DMS114 treated with DMSO at 0.1 percent for 48 hours (cell line): ENCODE data around the gene MYO5A.
A peak's percentile ranks its signal among the peaks of the same experiment; 100 is the strongest.
"Not testable (repeated sequence)": the region's sequence is repeated elsewhere in the genome, so short reads cannot be mapped to it uniquely, and the experiment has no call there.

ENCODE experiments used
- DNase-seq: peaks from one replicate; lab custom pipeline; 2025; ENCODE audit not compliant: unreplicated experiment; lab: John Stamatoyannopoulos, UW

The MYO5A gene

GRCh38 chr15:52528564-52529340, at the start of gene MYO5A:
Gene MYO5A (minus strand): TSS chr15:52528880. CDS start chr15:52528806, 74 bp downstream.
- DNase-seq = peak; percentile 46

- no peak for DNase-seq
These were observed 48.0 kb upstream of the MYO5A start for GRCh38 chr15:52576692-52577091.

- not testable (repeated sequence) for DNase-seq
These were observed 46.9 kb upstream of the MYO5A start for GRCh38 chr15:52575573-52575972.

- DNase-seq = no peak
These were observed 46.4 kb upstream of the MYO5A start for GRCh38 chr15:52575072-52575471.

- not testable (repeated sequence) for DNase-seq
These were observed 45.9 kb upstream of the MYO5A start for GRCh38 chr15:52574623-52575022.

GRCh38 chr15:52568601-52569585, 40.2 kb upstream of the MYO5A start, which contains the start of gene ARPP19:
Gene ARPP19 (minus strand): TSS chr15:52569030. CDS start chr15:52568892, 138 bp downstream.
- DNase-seq = peak; percentile 89

GRCh38 chr15:52567871-52568600, 39.4 kb upstream of the MYO5A start:
- no peak for DNase-seq

- DNase-seq = no peak
These were observed 38.2 kb upstream of the MYO5A start for GRCh38 chr15:52566889-52567288.

- not testable (repeated sequence) for DNase-seq
These were observed 37.0 kb upstream of the MYO5A start for GRCh38 chr15:52565417-52566358.

- DNase-seq = no peak
These were observed 34.9 kb upstream of the MYO5A start for GRCh38 chr15:52563501-52564060.

GRCh38 chr15:52559575-52559974, 30.9 kb upstream of the MYO5A start:
- DNase-seq = no peak

- DNase-seq = no peak
These were observed 30.3 kb upstream of the MYO5A start for GRCh38 chr15:52559022-52559421.

- no peak for DNase-seq
These were observed 29.5 kb upstream of the MYO5A start for GRCh38 chr15:52558196-52558595.

- DNase-seq = no peak
These were observed 28.6 kb upstream of the MYO5A start for GRCh38 chr15:52557274-52557641.

GRCh38 chr15:52556524-52557273, 28.0 kb upstream of the MYO5A start:
- DNase-seq = no peak

GRCh38 chr15:52552303-52552702, 23.6 kb upstream of the MYO5A start:
- no peak for DNase-seq

- no peak for DNase-seq
These were observed 23.1 kb upstream of the MYO5A start for GRCh38 chr15:52551762-52552161.

GRCh38 chr15:52551186-52551585, 22.5 kb upstream of the MYO5A start:
- DNase-seq = not testable (repeated sequence)
